Muscle layer of colon (tissue), 2 donors: ENCODE measurements around the gene SCML1.
"Not testable (repeated sequence)": the region's sequence is repeated elsewhere in the genome, so short reads cannot be mapped to it uniquely, and the experiment has no call there.

Experiments
- H3K27ac ChIP-seq: one replicate; pipeline ENCODE4 v1.7.0; 2013; ENCODE audit warnings: low read depth, mild to moderate bottlenecking, low read length, moderate library complexity
- H3K27me3 ChIP-seq, 2 donors: one replicate each; pipeline ENCODE4 v1.7.0; 2013; ENCODE audit warnings: low read length in 2 of 2, mild to moderate bottlenecking in 2 of 2; ENCODE audit not compliant: insufficient read depth in 2 of 2, control insufficient read depth in 1 of 2
- H3K36me3 ChIP-seq: one replicate; pipeline ENCODE4 v1.7.0; 2013; ENCODE audit warnings: mild to moderate bottlenecking, low read length; ENCODE audit not compliant: insufficient read depth
- H3K4me1 ChIP-seq: one replicate; pipeline ENCODE4 v1.7.0; 2013; ENCODE audit warnings: mild to moderate bottlenecking, low read length; ENCODE audit not compliant: insufficient read depth
- H3K4me3 ChIP-seq, 2 donors: one replicate each; pipeline ENCODE4 v1.7.0; 2013; ENCODE audit warnings: low read length in 2 of 2, low read depth in 1 of 2, mild to moderate bottlenecking in 1 of 2, moderate library complexity in 1 of 2
- H3K9ac ChIP-seq: one replicate; pipeline ENCODE4 v1.7.0; 2013; ENCODE audit warnings: low read length
- H3K9me3 ChIP-seq: one replicate; pipeline ENCODE4 v1.7.0; 2013; ENCODE audit warnings: mild to moderate bottlenecking, low read length
- donor health status: abdominal sarcoma.
- donor health status: Adenocarcinoma of cecum.

The SCML1 gene

GRCh38 chrX:17769701-17770269, 32.5 kb downstream of the SCML1 start:
- Histone ChIP-seq H3K27ac (no peak overlapping the region), H3K4me1 (no peaks in the 10 kb centered on the region), H3K9ac (no peak overlapping the region), H3K4me3 (no peak overlapping the region), H3K9me3 (no peaks in the 10 kb centered on the region), H3K36me3 (no peaks in the 10 kb centered on the region), H3K27me3 (no peaks in the 10 kb centered on the region)

- Histone ChIP-seq H3K4me1 (no peaks in the 10 kb centered on the region), H3K4me3 (no peak overlapping the region), H3K9me3 (no peaks in the 10 kb centered on the region), H3K36me3 (no peaks in the 10 kb centered on the region), H3K9ac (no peak overlapping the region), H3K27me3 (no peaks in the 10 kb centered on the region), H3K27ac (no peak overlapping the region)
Observed at GRCh38 chrX:17773221-17773876, 36.1 kb downstream of the SCML1 start.

GRCh38 chrX:17774053-17774452, 36.8 kb downstream of the SCML1 start:
- Histone ChIP-seq H3K36me3 (no peaks in the 10 kb centered on the region), H3K4me3 (no peak overlapping the region), H3K27ac (no peak overlapping the region), H3K9ac (no peak overlapping the region), H3K4me1 (no peaks in the 10 kb centered on the region), H3K9me3 (no peaks in the 10 kb centered on the region), H3K27me3 (no peaks in the 10 kb centered on the region)

GRCh38 chrX:17778997-17779396, 41.7 kb downstream of the SCML1 start:
- H3K27ac ChIP-seq = no peak overlapping the region
- H3K4me3 ChIP-seq = no peak overlapping the region
- no peaks in the 10 kb centered on the region for H3K4me1 ChIP-seq
- H3K36me3 ChIP-seq = no peaks in the 10 kb centered on the region
- no peak overlapping the region for H3K9ac ChIP-seq
- H3K27me3 ChIP-seq = no peaks in the 10 kb centered on the region
- no peaks in the 10 kb centered on the region for H3K9me3 ChIP-seq

- H3K27me3 ChIP-seq = no peaks in the 10 kb centered on the region
- no peaks in the 10 kb centered on the region for H3K4me1 ChIP-seq
- no peak overlapping the region for H3K27ac ChIP-seq
Observed at GRCh38 chrX:17779434-17779833, 42.1 kb downstream of the SCML1 start.

GRCh38 chrX:17786554-17787347, 49.5 kb downstream of the SCML1 start:
- not testable (repeated sequence) for H3K27ac ChIP-seq, H3K4me3 ChIP-seq, H3K9me3 ChIP-seq, H3K36me3 ChIP-seq, H3K4me1 ChIP-seq, H3K27me3 ChIP-seq, H3K9ac ChIP-seq

More at GRCh38 chrX:17779434-17779833, 42.1 kb downstream of the SCML1 start:
- Histone ChIP-seq H3K9ac (no peak overlapping the region), H3K4me3 (no peak overlapping the region), H3K36me3 (no peaks in the 10 kb centered on the region), H3K9me3 (no peaks in the 10 kb centered on the region)

- H3K9ac ChIP-seq = no peak overlapping the region
- H3K27ac ChIP-seq = no peak overlapping the region
- no peak overlapping the region for H3K4me3 ChIP-seq
- H3K36me3 ChIP-seq = no peaks in the 10 kb centered on the region
- peaks cover 6% of the 10 kb centered on the region for H3K4me1 ChIP-seq
- H3K27me3 ChIP-seq = no peaks in the 10 kb centered on the region
- no peaks in the 10 kb centered on the region for H3K9me3 ChIP-seq
Observed at GRCh38 chrX:17787557-17787956, 50.3 kb downstream of the SCML1 start.

DNA sequence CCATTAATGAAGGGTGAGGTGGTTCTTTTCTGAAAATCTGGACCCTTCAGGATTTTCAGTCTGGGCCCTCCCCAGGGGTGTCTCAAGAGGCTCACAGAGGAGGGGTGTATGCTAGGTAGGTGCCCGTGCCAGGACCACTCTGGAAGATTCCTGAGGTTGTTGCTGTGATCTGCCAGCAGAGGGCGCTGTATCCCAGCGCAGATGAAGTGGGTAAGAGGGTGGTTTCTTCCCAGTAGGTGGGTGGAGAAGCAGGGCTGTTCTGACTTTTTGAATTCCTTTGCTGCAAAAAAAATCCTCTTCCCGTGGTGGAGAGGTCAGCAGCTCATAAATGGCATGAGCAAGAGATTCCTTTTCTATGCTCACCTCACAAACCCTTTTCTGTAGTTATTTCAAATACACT, 51.1 kb downstream of the SCML1 start:
- Histone ChIP-seq H3K9ac (no peak overlapping the region), H3K9me3 (no peaks in the 10 kb centered on the region), H3K4me3 (no peak overlapping the region), H3K36me3 (no peaks in the 10 kb centered on the region), H3K4me1 (peaks cover 6% of the 10 kb centered on the region), H3K27me3 (no peaks in the 10 kb centered on the region), H3K27ac (no peak overlapping the region)

DNA sequence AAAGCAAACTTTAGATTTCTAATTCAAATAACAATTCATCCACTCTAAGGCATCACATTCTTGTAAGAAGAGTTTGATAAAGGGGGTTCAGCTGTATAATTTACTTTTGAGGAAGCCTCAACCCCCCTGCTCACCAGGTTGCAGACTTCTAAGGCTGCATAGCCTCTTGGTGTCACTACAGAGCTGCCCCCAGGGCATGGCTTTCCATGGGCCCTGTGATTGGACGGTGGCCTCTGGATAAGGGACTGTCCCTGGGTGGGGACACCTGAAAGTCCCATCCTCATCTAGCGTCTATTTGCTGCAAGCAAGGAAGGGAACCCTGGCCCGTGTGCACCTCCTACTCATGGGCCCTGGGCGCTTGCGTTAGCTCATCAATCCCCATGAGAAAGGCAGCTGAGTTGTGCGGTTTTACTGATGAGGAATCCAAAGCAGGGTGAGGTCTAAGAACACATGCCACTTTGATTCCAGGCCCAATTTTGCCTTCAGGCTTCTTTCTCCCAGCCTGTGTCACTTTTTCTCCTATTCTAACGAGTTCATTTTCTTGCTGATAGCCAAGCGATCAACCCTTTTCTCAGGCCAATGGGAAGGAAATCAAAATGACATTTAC, 51.8 kb downstream of the SCML1 start:
- H3K4me1 ChIP-seq = peaks cover 6% of the 10 kb centered on the region
- H3K4me3 ChIP-seq = no peak overlapping the region
- H3K36me3 ChIP-seq = no peaks in the 10 kb centered on the region
- no peak overlapping the region for H3K9ac ChIP-seq
- H3K27me3 ChIP-seq = peaks cover 0 to 4% of the 10 kb centered on the region in 2 donors
- H3K27ac ChIP-seq = no peak overlapping the region
- H3K9me3 ChIP-seq = no peaks in the 10 kb centered on the region

DNA sequence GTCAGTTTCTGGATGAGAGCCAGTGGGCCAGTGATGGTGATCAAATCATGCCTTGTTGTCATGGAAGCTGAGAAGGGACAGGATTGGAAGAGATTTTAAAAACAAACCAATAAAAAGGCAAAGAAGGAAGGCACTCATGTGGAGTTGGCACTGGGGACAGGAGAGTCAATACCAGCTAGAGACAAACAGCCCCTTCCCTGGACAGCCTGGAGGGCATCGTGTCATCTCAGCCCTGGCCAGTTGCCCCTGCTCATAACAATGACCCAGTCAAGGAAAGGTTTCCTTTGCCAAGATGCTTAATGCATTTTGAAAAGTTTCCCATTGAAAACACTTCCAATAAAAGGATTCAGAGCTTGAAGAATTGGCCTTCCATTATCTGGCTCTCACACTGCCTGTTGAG, 55.5 kb downstream of the SCML1 start:
- H3K27me3 ChIP-seq = peaks cover 4 to 8% of the 10 kb centered on the region in 2 donors
- H3K4me3 ChIP-seq = no peak overlapping the region
- H3K36me3 ChIP-seq = no peaks in the 10 kb centered on the region
- H3K27ac ChIP-seq = no peak overlapping the region
- H3K9ac ChIP-seq = no peak overlapping the region
- peaks cover 6% of the 10 kb centered on the region for H3K4me1 ChIP-seq
- no peaks in the 10 kb centered on the region for H3K9me3 ChIP-seq

DNA sequence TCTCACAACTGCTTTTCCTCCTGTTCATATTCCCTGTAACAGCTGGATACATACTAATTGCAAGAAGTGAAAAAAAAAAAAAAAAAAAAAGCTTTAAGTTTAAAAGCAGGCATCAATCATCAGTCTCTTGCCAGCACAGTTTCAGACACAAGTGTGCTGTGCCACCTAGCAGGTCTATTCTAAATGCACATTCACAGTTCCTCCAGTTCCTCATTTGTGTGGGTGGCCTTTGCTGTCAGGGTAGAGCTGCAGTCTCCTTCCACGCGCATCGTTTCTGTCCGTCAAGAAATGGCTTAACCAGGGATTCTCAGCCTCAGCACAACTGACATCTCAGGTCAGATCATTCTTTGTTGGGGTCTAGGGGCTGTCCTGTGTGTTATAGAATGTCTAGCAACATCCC, 61.6 kb downstream of the SCML1 start:
- H3K4me1 ChIP-seq = no peaks in the 10 kb centered on the region
- H3K36me3 ChIP-seq = peaks cover 5% of the 10 kb centered on the region
- H3K27me3 ChIP-seq = peaks cover 4 to 5% of the 10 kb centered on the region in 2 donors
- H3K9me3 ChIP-seq = no peaks in the 10 kb centered on the region
- no peak overlapping the region for H3K27ac ChIP-seq
- H3K9ac ChIP-seq = no peak overlapping the region
- no peak overlapping the region for H3K4me3 ChIP-seq
